ENCODE data around the gene PLXNB3. TPM values are rescaled to one million over a fixed set of nuclear protein-coding genes. Genes with fewer than 3 reads are reported as not detected.

Gene PLXNB3
- total RNA-seq, 1 donor from 2014 or later: 0.47 TPM

GRCh38 chrX:153762626-153763173 lies 1.3 kb upstream of the PLXNB3 start:
- no peak for DNase-seq

GRCh38 chrX:153763298-153763932 lies 634 bp upstream of the PLXNB3 start:
- no peak for DNase-seq

GRCh38 chrX:153764786-153765137 lies 713 bp downstream of the PLXNB3 start:
- DNase-seq: no peak

- DNase-seq: peak; percentile 82
These were observed 1.4 kb downstream of the PLXNB3 start for GRCh38 chrX:153765138-153766079.

- DNase-seq: peak; percentile 27
These were observed 2.2 kb downstream of the PLXNB3 start for GRCh38 chrX:153766098-153766817.

GRCh38 chrX:153766871-153767673 lies 3.0 kb downstream of the PLXNB3 start:
- no peak for DNase-seq

- DNase-seq: no peak
These were observed 3.6 kb downstream of the PLXNB3 start for GRCh38 chrX:153767674-153768055.

GRCh38 chrX:153768311-153769157 lies 4.5 kb downstream of the PLXNB3 start:
- DNase-seq: no peak

- no peak for DNase-seq
These were observed 5.3 kb downstream of the PLXNB3 start for GRCh38 chrX:153769158-153769864.

- no peak for DNase-seq
These were observed 6.0 kb downstream of the PLXNB3 start for GRCh38 chrX:153769865-153770600.

GRCh38 chrX:153770601-153771414 lies 6.8 kb downstream of the PLXNB3 start:
- no peak for DNase-seq

GRCh38 chrX:153771415-153772315 lies 7.6 kb downstream of the PLXNB3 start:
- DNase-seq: no peak

- DNase-seq: no peak
These were observed 8.5 kb downstream of the PLXNB3 start for GRCh38 chrX:153772316-153773217.

- DNase-seq: no peak
These were observed 9.2 kb downstream of the PLXNB3 start for GRCh38 chrX:153773218-153773611.

GRCh38 chrX:153773741-153774575 lies 9.9 kb downstream of the PLXNB3 start:
- DNase-seq: no peak
